Ovary (tissue), 9 donors: ENCODE measurements around the gene TOGARAM2. TPM values are rescaled to one million over a fixed set of nuclear protein-coding genes. Genes with fewer than 3 reads are reported as not detected.

Source experiments
- DNase-seq, 5 donors: peaks; one replicate each; pipeline ENCODE4 v3.0.0-alpha.2; 2019 to 2020
- H3K27ac ChIP-seq, 2 donors: fragments of 200-600 bp; one replicate each; pipeline versions ENCODE4 v1.5.1 to v1.8.0; 2019 to 2022
- H3K27me3 ChIP-seq: fragments of 200-600 bp; one replicate; pipeline ENCODE4 v1.8.0; 2022
- H3K36me3 ChIP-seq: fragments of 200-600 bp; sonication (generic); one replicate; pipeline ENCODE4 v1.5.1; 2019
- H3K4me1 ChIP-seq: one replicate; pipeline ENCODE4 v1.8.1; 2013; ENCODE audit warnings: mild to moderate bottlenecking, moderate library complexity; ENCODE audit not compliant: insufficient read depth
- H3K4me3 ChIP-seq: fragments of 200-600 bp; sonication (generic); one replicate; pipeline ENCODE4 v1.5.1; 2017
- H3K9me3 ChIP-seq, 2 donors: fragments of 200-600 bp in 1 of 2; sonication (generic) in 1 of 2; one replicate each; pipeline versions ENCODE4 v1.5.1 to v1.8.1; 2013 to 2019; ENCODE audit warnings: mild to moderate bottlenecking in 1 of 2, moderate library complexity in 1 of 2
- EP300 ChIP-seq: sonication (generic); formaldehyde crosslinking; IDR thresholded peaks from one replicate; pipeline ENCODE4 v1.6.1; 2017; ENCODE audit warnings: antibody characterized with exemption
- POLR2A ChIP-seq: fragments of 450-650 bp; IDR thresholded peaks from one replicate; pipeline ENCODE4 v1.6.1; 2017; ENCODE audit warnings: antibody characterized with exemption, mild to moderate bottlenecking, moderate library complexity
- WGBS, 3 donors: extraction: QIAGEN DNeasy Blood & Tissue Kit in 1 of 3; methylation state at CpG; one replicate each; pipeline versions ENCODE4 v1.1.5 to v1.1.7; 2013 to 2017; 5-methylcytosine and 5-hydroxymethylcytosine counted together
- intact Hi-C, 4 donors: fragments of 100-400 bp; cut with DNase I; formaldehyde crosslinking; loops; one replicate each; pipeline versions ENCODE4 v1.11.0 to v1.15.1; 2022 to 2023
- polyA plus RNA-seq, 2 donors: library from polyadenylated mRNA; stranded (reverse); fragments of 200-250 nt in 1 of 2; fragments of 350-450 nt in 1 of 2; fragmentation: Illumina TruSeq in 1 of 2; extraction: RNeasy Lipid Tissue Mini Kit (QIAGEN cat#74804) in 1 of 2; gene quantifications; one replicate each; pipeline ENCODE4 v1.2.3, GENCODE V29; 2013 to 2014
- total RNA-seq, 7 donors: library from RNA; depleted of rRNA in 2 of 7; stranded (reverse); fragments of >200 nt in 2 of 7; fragmentation: NEBNext Ultra II Directional in 3 of 7; extraction: Animal tissue kit (Norgen Biotek cat#: 25700) in 3 of 7; gene quantifications; one replicate each; pipeline versions ENCODE4 v1.1.0 to v1.2.4, GENCODE V29; 2016 to 2023
- TF ChIP-seq, protein P1 (sequence below), 3 donors: fragments of 450-650 bp in 2 of 3; fragments of 200-600 bp in 1 of 3; IDR thresholded peaks; one replicate each; pipeline versions ENCODE4 v1.5.1 to v1.8.0; 2016 to 2022; ENCODE audit warnings: antibody characterized with exemption in 3 of 3, mild to moderate bottlenecking in 1 of 3
- donor health status: DM: no; HTN: no; CAD: no; lungs with moderate emphysema.
- donor health status: DM: no; HTN: no; CAD: no.
- donor health status: Bipolar disorder and iron deficiency.
- donor health status: DM: yes; HTN: yes; CAD: no.
- donor health status: DM: no; HTN: no; CAD: no.
- donor health status: DM: yes; HTN: yes; CAD: no.

The TOGARAM2 gene
- total and polyA plus RNA-seq, 9 donors: 0.33 to 21.1 (median 1.7) TPM

DNA sequence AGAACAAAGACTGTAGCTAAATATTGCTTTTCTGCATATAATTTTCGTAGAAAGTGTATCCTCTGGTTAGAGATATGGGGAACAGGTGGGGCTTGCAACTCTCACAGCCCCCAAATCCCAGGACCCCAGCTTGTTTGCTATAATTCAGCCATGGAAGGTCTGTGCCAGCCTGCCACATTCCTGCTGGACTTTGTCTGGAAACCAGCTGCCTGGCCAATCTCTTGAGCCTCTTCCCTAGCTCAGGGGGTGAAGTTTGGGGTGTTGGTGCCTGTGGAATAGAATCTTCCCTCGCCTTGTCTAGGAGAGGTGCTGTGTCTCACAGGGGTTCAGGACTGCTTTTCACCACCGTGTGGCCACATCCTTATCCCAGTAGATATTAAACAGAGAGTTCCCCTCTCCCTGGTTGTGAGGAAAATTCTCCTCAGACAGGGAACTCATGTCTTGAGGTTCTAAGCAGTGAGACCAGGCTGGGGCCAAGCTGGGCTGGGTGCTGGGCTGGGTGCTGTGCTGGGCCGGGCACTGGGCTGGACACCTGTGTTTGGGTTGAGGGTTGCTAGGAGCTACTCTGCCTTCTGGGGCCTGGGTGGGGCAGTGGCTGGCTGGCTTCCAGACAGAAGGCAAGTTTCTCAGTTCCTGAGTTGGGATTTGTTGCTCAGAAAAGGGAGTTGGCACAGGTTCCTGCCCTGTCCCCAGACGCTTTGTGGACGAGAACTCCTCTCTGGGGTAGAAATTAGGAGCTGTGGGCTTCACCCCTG, 12.3 kb downstream of the TOGARAM2 start:
- H3K4me1 ChIP-seq: no peaks in the 10 kb centered on the region
- no peaks in the 10 kb centered on the region for H3K27me3 ChIP-seq
- TF ChIP-seq EP300 (no peak), POLR2A (no peak)
- TF ChIP-seq, protein P1, sequence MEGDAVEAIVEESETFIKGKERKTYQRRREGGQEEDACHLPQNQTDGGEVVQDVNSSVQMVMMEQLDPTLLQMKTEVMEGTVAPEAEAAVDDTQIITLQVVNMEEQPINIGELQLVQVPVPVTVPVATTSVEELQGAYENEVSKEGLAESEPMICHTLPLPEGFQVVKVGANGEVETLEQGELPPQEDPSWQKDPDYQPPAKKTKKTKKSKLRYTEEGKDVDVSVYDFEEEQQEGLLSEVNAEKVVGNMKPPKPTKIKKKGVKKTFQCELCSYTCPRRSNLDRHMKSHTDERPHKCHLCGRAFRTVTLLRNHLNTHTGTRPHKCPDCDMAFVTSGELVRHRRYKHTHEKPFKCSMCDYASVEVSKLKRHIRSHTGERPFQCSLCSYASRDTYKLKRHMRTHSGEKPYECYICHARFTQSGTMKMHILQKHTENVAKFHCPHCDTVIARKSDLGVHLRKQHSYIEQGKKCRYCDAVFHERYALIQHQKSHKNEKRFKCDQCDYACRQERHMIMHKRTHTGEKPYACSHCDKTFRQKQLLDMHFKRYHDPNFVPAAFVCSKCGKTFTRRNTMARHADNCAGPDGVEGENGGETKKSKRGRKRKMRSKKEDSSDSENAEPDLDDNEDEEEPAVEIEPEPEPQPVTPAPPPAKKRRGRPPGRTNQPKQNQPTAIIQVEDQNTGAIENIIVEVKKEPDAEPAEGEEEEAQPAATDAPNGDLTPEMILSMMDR (IDR thresholded peaks at IDR 0.05): no peak
- H3K27ac ChIP-seq: no peak overlapping the region
- no peak for DNase-seq
- intact Hi-C loops: no loop called here
- 80 to 91% (median 89%) methylated on average over 6 of the region's 6 CpGs for WGBS, 3 donors
- no peak overlapping the region for H3K4me3 ChIP-seq
- no peaks in the 10 kb centered on the region for H3K36me3 ChIP-seq
- no peaks in the 10 kb centered on the region for H3K9me3 ChIP-seq

DNA sequence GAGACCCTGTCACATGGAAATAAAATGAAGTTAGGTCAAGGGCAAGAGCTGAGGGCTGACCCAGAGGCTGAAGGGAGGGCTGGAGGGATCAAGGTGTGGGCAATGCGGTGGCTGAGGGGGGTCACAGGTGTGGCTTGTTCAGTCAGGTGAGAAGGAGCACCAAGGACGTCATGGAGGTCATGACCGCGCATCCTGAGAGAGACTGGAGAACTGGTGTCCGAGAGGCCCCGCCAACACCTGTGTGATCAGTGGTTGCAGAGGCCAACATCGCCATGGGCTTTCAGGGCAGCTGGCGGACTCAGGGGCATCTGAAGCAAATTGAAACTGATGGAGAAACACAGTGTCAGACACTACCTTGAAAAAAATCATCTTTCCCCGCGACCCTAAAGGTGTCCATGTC, 13.0 kb downstream of the TOGARAM2 start:
- no peak for DNase-seq
- Histone ChIP-seq H3K27ac (no peak overlapping the region), H3K4me1 (no peaks in the 10 kb centered on the region), H3K4me3 (no peak overlapping the region), H3K27me3 (no peaks in the 10 kb centered on the region), H3K36me3 (no peaks in the 10 kb centered on the region), H3K9me3 (no peaks in the 10 kb centered on the region)
- intact Hi-C loops: no loop called here
- WGBS, 3 donors: 94 to 98% (median 96%) methylated on average over 10 of the region's 10 CpGs
- TF ChIP-seq POLR2A (no peak), EP300 (no peak)
- TF ChIP-seq, protein P1 (IDR thresholded peaks at IDR 0.05): no peak

DNA sequence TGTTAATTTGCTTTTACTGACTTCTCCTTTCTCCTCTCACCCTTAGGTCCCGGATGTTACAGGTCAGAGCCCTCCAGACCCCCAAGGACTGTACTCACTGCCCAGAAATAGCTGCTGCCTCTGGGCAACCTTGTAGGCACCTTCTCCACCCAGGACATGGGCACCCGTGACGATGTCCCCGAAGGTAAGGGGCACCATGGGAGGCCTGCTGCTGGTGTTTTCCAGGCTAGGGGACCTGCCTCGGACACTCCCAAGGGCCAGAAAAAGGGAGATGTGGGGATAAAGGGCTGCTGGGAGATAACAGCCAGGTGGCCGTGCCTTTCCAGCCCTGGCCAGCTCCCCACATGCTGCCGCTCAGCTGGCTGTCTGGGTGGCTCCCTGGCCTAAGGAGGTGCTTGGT, 13.6 kb downstream of the TOGARAM2 start:
- Histone ChIP-seq H3K4me1 (no peaks in the 10 kb centered on the region), H3K4me3 (no peak overlapping the region), H3K27ac (no peak overlapping the region), H3K36me3 (no peaks in the 10 kb centered on the region), H3K27me3 (no peaks in the 10 kb centered on the region), H3K9me3 (no peaks in the 10 kb centered on the region)
- TF ChIP-seq POLR2A (no peak), EP300 (no peak)
- TF ChIP-seq, protein P1 (IDR thresholded peaks at IDR 0.05): no peak
- no peak for DNase-seq
- intact Hi-C loops: no loop called here
- WGBS, 3 donors: 78 to 91% (median 82%) methylated on average over 7 of the region's 7 CpGs

DNA sequence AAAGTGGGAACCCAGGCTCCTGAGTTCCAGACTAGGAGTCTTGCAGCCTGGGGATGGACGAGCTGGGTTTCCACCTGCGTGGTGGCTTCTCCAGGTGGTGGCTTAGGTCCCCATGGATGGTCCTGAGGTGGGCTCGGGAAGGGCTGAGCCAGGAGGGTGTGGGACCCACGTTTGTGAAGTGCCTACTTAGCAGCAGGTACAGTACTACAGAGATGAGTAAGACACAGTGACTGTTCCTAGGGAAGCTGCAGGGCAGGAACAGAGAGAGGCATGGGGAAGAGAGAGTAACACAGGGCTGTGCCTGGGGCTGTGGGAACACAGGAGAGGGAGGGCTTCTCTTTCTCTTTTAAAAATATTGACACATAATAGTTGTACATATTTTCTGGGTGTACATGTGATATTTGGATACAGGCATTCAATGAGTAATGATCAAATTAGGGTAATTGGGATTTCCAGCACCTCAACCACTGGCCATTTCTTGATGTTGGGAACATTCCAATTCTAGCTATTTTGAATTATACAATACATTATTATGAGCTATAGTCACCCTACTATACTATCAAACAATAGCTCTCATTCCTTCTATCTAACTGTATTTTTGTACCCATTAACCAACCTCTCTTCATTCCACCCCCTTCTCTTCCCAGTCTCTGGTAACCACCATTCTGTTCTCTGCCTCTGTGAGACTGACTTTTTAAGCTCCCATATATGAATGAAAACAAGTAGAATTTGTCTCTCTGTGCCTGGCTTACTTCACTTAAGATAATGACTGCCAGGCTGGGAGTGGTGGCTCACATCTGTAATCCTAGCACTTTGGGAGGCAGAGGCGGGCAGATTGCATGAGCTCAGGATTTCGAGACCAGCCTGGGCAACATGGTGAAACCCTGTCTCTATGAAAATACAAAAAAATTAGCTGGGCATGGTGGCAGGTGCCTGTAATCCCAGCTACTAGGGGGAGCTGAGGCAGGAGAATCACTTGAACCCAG, 15.0 kb downstream of the TOGARAM2 start:
- TF ChIP-seq POLR2A: no peak
- TF ChIP-seq, protein P1 (IDR thresholded peaks at IDR 0.05): no peak
- no peak for TF ChIP-seq EP300
- Histone ChIP-seq H3K4me3 (no peak overlapping the region), H3K36me3 (no peaks in the 10 kb centered on the region), H3K4me1 (no peaks in the 10 kb centered on the region), H3K9me3 (no peaks in the 10 kb centered on the region), H3K27me3 (no peaks in the 10 kb centered on the region), H3K27ac (no peak overlapping the region)
- 83 to 84% (median 84%) methylated on average over 6 of the region's 6 CpGs for WGBS, 3 donors
- intact Hi-C loops: no loop called here
- DNase-seq: no peak
